Caki2 (cell line): Measurements from ENCODE around the gene ZNF385C. TPM values are rescaled to one million over a fixed set of nuclear protein-coding genes. Genes with fewer than 3 reads are reported as not detected.

ENCODE experiments used
- DNase-seq: peaks from one replicate; pipeline ENCODE4 v3.0.0-alpha.2; 2015; ENCODE audit warnings: low read depth
- in situ Hi-C: cut with HindIII; loops from 2 replicates; pipeline ENCODE4 v1.10.0; 2016; ENCODE audit warnings: low sequenced_read_pairs, low pct_unique_long_range_greater_than_20kb, mixed read lengths
- total RNA-seq: library from RNA; depleted of rRNA; stranded (reverse); fragments of >200 nt; shearing (Covaris generic); gene quantifications from 2 replicates; pipeline ENCODE4 v1.2.3, GENCODE V29; 2014; ENCODE audit warnings: low replicate concordance

The ZNF385C gene
- total RNA-seq, 1 experiment from 2014 or later, result not detected

GRCh38 chr17:42060231-42060630, 38.0 kb downstream of the ZNF385C start:
- in situ Hi-C loops, result no loop called here
- no peak for DNase-seq

GRCh38 chr17:42059815-42060214, 38.5 kb downstream of the ZNF385C start:
- in situ Hi-C loops, result no loop called here
- DNase-seq, result no peak

GRCh38 chr17:42058063-42058462, 40.2 kb downstream of the ZNF385C start:
- in situ Hi-C loops, result no loop called here

GRCh38 chr17:42056635-42057034, 41.6 kb downstream of the ZNF385C start:
- no peak for DNase-seq
- in situ Hi-C loops, result no loop called here

More at GRCh38 chr17:42058063-42058462, 40.2 kb downstream of the ZNF385C start:
- DNase-seq, result no peak

- in situ Hi-C loops, result no loop called here
- DNase-seq, result no peak
Measured at GRCh38 chr17:42055496-42055895, 42.8 kb downstream of the ZNF385C start.

- in situ Hi-C loops, result no loop called here
- DNase-seq, result no peak
Measured at GRCh38 chr17:42055027-42055426, 43.2 kb downstream of the ZNF385C start.

- in situ Hi-C loops, result no loop called here
- DNase-seq, result no peak
Measured at GRCh38 chr17:42053731-42054500, 44.4 kb downstream of the ZNF385C start.

- DNase-seq, result no peak
- in situ Hi-C loops, result no loop called here
Measured at GRCh38 chr17:42052346-42052877, 45.9 kb downstream of the ZNF385C start.

- DNase-seq, result no peak
- in situ Hi-C loops, result no loop called here
Measured at GRCh38 chr17:42051645-42052044, 46.6 kb downstream of the ZNF385C start.

GRCh38 chr17:42051013-42051400, 47.3 kb downstream of the ZNF385C start:
- in situ Hi-C loops, result no loop called here
- no peak for DNase-seq

GRCh38 chr17:42050393-42051012, 47.8 kb downstream of the ZNF385C start, which contains the start of gene C17orf113:
C17orf113 (minus strand) TSS chr17:42050601; CDS start chr17:42043376, 7,225 bp downstream.
- in situ Hi-C loops, result no loop called here

GRCh38 chr17:42049834-42050392, 48.4 kb downstream of the ZNF385C start:
- in situ Hi-C loops, result no loop called here

More at GRCh38 chr17:42050393-42051012, 47.8 kb downstream of the ZNF385C start, which contains the start of gene C17orf113:
- peak; percentile 26 for DNase-seq

GRCh38 chr17:42047343-42047742, 50.9 kb downstream of the ZNF385C start:
- DNase-seq, result no peak
- in situ Hi-C loops, result no loop called here

More at GRCh38 chr17:42049834-42050392, 48.4 kb downstream of the ZNF385C start:
- DNase-seq, result no peak

GRCh38 chr17:42045719-42046118, 52.6 kb downstream of the ZNF385C start:
- in situ Hi-C loops, result no loop called here
- DNase-seq, result no peak

- DNase-seq, result no peak
- in situ Hi-C loops, result no loop called here
Measured at GRCh38 chr17:42042598-42043319, 55.5 kb downstream of the ZNF385C start.

GRCh38 chr17:42041619-42042018, 56.7 kb downstream of the ZNF385C start:
- no peak for DNase-seq
- in situ Hi-C loops, result no loop called here

- DNase-seq, result no peak
- in situ Hi-C loops, result no loop called here
Measured at GRCh38 chr17:42040818-42041217, 57.5 kb downstream of the ZNF385C start.
